ENCODE measurements around the gene CHSY1. TPM values are rescaled to one million over a fixed set of nuclear protein-coding genes. Genes with fewer than 3 reads are reported as not detected.
"Not testable (repeated sequence)": the region's sequence is repeated elsewhere in the genome, so short reads cannot be mapped to it uniquely, and the experiment has no call there.

The CHSY1 gene
- 47.0 TPM for total RNA-seq

- peak; percentile 93 for DNase-seq (ENCODE audit: low spot score)
Measured at GRCh38 chr15:101251830-101252820, at the start of gene CHSY1. TSS of gene CHSY1 (minus strand) at chr15:101252048. CDS start at chr15:101251456, 592 bp downstream.

DNA sequence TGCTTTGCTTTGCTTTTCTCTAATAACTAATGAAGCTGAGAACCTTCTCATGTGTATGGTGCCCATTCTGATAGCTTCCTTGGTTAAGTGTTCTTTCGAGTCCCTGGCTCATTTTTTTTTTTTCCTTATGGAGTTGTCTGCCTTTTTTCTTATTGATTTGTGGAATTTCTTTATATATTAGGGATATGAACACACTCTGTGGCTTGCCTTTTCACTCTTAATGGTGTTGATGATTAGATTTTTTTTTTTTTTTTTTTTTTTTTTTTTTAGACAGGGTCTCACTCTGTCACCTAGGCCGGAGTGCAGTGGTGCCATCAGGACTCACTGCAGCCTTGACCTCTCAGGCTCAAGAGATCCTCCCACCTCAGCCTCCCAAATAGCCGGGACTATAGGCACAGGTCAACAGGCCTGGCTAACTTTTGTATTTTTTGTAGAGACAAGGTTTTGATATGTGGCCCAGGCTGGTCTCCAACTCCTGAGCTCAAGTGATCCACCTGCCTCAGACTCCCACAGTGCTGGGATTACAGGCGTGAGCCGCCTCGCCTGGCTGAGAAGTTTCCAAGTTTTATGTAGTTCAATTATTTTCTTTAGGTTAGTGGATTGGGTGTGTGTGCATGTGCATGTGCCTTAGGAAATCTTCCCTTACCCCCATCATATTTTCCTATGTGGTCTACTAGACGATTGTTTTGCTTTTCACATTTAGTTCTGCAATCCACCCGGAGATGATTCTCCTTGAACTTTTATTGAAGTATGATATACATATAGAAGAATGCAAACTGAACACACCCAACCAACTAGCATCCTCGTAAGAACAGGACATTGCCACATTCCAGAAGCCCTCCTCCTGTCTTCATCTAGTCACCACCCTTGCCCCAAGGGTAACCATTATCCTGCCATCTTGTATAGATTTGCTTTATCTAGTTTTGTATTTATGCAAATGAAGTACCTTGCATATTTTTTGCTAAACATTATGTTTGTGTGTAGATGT lies 44.9 kb upstream of the CHSY1 start:
- DNase-seq (ENCODE audit: low spot score) = no peak

DNA sequence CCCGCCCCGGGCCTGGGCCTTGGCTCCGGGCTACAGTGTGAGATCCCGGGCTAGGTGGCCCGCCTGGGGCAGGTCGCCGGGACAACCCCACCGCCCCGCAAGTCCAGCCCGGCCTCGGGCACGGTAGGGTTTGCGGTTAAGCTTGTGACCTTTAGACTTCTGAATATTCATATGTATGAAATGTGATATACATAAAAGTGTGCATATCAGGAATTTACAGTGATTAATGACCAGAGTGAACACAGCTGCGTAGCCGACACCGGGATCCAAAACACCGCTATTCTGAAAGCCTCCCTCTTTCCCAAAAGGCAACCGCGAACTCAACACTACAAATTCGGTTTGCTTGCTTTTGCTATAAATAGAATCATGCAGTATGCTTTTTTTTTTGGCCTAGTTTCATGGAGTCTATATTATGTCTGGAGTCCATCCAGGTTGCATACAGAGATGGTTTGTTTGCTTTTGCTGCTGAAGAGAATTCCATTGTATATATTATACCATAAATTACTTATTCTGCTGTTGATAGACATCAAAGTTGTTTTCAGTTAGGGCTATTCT lies 43.8 kb upstream of the CHSY1 start:
- DNase-seq (ENCODE audit: low spot score) = no peak

DNA sequence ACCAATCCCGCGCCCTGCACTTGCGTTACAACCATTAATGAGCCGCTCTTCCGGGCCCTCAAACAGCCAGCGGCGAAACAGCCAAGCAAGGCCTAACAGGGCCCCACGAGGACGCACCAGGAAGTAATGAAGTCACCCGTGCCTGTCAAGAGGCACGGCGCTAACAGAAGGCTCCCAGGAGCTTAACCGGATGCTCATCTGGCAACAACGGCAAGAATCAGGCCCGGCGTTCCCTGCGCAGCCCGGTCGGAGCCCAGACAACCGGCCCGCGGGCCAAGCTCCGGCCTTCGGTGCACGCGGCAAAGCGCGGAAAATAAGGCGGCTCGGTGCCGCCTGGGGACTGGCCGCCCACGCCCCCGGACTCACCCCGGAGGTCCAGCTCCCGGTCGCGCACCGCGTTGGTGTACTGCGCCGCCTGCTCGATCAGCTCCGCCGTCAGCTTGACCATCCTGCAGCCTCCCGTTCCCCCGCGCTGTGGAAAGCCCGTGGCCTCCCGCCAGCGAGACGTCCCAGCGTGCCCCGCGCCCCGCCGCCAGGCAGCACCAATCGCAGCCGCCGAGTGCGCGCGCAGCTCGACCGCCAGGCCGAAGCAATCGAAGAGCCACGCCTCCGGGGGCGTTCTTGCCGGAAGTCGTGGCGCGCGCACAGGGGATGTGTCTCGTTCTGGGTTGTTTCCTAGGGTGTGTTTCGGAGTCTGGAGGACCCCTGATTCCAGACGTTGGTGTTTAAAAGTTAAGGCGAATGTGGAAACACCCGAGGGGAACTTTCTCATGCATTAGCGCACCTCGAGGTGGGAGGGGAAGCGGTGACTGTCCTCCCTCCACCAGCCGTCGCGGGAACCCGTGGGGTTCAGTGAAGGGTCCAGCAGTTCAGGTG lies 43.1 kb upstream of the CHSY1 start, which contains the start of gene SNRPA1:
TSS of gene SNRPA1 (minus strand) at position 518 of the 876 bp plus-strand sequence. CDS start at position 448, 70 bp downstream.
- peak; percentile 98 for DNase-seq (ENCODE audit: low spot score)

- DNase-seq (ENCODE audit: low spot score) = no peak
Measured at GRCh38 chr15:101293122-101293521, 41.3 kb upstream of the CHSY1 start.

DNA sequence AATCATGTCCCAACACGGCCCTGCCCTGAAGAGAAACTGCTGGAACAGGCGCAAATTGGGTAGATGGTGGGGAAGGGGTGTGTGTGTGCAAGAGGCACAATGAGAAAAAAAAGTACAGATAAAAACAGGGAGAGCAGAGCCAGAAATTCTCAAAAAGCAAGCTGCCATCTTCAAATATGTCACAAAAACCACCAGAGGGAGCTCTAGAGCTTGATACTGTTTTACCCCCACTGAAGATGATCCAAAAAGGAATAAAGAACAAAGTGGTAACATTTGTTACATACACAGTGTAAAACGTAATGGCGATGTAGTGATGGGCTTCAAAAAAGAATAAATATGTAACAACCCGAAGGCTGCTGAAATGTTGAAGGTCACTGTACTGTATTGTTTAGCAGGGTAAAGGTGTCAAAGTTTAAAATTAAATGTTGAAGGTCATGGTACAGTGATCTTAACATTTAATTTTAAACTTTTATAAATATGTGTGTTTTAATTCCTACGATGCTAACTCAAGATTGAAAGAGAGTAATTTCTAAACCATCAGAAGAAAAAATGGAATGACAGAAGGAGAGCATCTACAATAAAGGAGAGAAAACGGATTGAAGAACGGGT lies 37.2 kb upstream of the CHSY1 start:
- DNase-seq (ENCODE audit: low spot score) = no peak

DNA sequence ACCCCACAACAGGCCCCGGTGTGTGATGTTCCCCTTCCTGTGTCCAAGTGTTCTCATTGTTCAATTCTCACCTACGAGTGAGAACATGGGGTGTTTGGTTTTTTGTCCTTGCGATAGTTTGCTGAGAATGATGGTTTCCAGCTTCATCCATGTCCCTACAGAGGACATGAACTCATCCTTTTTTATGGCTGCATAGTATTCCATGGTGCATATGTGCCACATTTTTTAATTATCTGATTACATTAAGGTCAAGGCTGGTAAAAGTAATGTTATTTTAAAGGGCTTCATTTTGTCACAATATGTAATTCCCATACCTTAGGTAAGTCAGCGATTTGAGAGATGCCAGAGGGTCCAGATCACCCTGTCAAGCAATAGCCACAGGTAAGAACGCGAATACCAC lies 35.5 kb upstream of the CHSY1 start:
- not testable (repeated sequence) for DNase-seq (ENCODE audit: low spot score)

DNA sequence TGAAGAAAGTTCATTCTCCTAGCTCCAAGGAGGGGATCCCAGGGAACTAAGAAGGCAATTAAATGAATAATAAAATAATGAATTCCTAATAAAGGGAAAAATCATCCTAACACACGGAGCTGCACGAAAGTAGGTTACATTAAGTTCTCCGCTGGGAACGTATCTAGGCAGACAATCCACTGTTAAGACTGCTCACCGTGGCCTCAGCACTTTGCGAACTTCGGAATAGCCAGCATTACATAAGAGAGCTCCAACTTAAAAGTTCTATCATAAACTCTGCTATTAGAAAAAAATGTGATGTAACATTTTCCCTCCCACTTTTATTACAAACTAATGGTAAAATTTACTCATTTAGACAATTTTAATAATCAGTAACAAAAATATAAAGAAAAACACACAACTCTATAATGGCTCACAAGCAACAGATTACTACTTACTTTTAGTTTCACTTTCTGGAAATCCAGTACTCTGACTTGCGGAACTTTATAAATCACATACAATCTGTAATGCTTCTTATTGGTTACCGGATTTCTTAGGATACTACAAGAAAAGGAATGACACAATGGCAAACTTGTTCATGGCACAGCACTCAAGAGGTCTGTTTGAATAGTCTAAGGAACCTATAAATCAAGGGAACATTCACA lies 34.7 kb upstream of the CHSY1 start:
- DNase-seq (ENCODE audit: low spot score) = no peak

GRCh38 chr15:101283931-101284330 lies 32.1 kb upstream of the CHSY1 start:
- DNase-seq (ENCODE audit: low spot score) = no peak

- DNase-seq (ENCODE audit: low spot score) = no peak
Measured at GRCh38 chr15:101280007-101280406, 28.2 kb upstream of the CHSY1 start.

DNA sequence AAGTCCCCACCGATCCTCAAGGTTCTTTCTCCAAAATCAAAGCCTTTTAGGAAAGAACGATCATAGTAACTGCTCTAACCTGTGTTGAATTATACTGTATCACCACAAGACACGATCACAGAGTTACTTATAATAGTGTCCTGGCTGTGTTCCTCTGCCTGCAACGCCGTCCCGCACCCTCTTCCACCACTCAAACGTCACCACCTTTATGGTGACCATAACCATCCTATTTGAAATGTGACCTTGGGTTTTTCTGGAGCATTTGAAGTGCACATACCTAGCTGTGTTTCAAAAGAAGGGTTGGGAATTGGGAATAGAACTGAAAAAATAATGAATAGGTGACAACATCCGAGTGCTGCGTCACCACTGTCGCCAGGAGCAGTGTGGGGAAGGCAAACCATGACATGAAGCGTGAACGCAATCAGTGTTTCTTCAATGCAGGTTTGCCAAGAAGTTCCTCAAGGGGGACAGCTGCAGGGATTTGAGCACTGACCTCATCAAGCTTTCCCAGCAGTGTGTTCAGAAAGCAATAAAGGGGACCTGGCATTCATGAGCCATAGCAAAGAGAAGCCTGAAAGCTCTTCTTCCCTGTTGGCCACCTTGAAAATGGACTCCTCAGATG lies 26.2 kb upstream of the CHSY1 start:
- DNase-seq (ENCODE audit: low spot score) = no peak

DNA sequence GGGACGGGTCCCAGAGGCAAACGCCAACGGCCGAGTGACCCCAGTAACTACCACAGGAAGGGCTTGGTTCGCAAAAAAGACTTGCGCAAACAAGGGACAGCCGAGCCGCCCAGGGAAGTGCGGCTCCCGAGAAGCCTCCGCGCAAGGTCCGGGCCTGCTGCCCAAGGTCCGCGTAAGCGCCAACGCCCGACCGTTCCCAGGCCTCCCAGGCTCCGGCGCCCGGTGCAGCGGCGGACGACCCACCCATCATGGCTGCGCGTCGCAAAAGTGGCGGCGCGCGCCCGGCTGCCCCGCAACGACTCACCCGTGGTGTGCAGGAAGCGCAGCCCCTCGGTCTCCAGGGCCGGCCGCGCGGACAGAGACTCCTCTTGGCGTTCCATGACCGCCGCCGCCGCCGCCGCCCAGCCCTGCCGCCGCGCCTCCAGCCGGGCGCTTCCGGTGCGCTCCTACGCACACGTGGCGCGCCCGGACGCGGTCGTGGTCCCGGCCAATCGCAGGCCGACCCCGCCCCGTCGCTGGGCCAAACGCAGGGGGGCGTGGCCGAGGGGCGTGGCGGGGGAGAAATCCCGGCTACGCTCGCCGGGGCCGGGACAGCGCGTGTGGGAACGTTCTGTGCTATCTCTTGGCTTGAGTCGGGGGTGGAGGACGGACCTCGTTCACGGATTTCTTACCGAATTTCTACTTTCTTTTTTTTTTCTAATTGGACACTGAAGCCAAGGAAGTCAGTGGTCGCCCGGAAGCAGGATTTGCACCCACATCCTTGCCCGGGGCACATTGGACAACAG lies 25.4 kb upstream of the CHSY1 start, which contains the start of gene SELENOS:
TSS of gene SELENOS (minus strand) at position 448 of the 785 bp plus-strand sequence. CDS start at position 380, 68 bp downstream.
- peak; percentile 89 for DNase-seq (ENCODE audit: low spot score)

DNA sequence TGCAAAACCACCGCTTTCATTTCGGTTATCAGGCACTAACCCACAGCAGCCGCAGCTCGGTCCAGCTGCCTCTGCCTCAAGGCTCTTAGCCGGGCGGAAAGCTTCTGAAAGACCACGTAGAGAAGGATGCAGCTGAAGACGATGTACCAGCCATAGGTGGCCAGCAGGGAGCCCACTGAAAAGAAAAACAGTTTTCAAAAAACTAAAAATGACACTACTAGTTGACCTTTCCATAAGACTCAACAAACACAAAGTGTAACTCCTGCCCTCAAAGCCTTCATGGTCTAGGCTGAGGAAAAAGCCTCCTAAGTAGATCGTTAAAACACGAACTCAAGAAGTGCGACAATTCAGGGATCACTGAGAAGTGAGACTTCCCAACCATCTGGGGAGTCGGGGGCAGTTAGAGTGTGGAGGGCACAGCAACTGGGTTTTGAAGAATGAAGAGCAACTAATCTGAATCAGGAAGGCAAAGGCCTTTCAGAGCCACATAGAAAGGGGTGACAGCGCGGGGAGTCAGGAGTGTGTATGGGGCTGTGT lies 24.7 kb upstream of the CHSY1 start:
- DNase-seq (ENCODE audit: low spot score) = no peak

DNA sequence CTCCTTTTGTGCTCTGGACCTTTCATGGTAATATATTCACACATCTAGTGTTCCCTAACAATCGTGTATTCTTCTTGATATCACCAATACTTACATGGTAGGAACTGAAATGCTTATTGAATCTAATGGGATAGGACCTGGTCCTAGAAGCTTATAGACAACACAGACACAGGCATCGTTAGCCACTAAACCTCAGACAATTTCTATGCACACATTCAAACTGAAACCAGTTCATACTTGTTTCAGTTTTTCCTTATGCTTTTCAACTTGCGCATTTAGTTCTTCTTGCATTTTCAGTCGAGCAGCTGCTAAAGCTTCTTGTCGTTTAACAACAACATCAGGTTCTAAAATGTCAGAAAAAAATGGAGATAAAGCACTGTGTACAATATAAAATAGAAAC lies 23.2 kb upstream of the CHSY1 start:
- no peak for DNase-seq (ENCODE audit: low spot score)

- no peak for DNase-seq (ENCODE audit: low spot score)
Measured at GRCh38 chr15:101273534-101273933, 21.7 kb upstream of the CHSY1 start.

DNA sequence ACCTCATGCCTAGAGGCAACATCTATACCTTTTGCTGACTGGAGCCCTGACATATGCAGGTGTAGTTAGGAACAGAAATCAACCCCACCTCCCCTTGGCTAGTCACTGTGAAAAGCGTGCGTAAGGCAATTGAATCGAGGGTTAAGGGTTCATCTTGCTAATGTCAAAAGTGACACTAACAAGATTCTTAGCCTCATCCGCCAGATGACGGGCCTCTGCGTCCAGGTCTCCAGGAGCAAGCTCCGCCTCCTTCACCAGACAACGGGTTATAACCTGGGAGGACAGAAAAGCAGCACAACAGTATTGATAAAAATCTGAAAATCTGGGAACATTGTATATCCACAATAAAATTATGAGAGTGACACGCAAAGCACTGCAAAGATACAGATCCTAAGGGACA lies 20.7 kb upstream of the CHSY1 start:
- DNase-seq (ENCODE audit: low spot score) = no peak

DNA sequence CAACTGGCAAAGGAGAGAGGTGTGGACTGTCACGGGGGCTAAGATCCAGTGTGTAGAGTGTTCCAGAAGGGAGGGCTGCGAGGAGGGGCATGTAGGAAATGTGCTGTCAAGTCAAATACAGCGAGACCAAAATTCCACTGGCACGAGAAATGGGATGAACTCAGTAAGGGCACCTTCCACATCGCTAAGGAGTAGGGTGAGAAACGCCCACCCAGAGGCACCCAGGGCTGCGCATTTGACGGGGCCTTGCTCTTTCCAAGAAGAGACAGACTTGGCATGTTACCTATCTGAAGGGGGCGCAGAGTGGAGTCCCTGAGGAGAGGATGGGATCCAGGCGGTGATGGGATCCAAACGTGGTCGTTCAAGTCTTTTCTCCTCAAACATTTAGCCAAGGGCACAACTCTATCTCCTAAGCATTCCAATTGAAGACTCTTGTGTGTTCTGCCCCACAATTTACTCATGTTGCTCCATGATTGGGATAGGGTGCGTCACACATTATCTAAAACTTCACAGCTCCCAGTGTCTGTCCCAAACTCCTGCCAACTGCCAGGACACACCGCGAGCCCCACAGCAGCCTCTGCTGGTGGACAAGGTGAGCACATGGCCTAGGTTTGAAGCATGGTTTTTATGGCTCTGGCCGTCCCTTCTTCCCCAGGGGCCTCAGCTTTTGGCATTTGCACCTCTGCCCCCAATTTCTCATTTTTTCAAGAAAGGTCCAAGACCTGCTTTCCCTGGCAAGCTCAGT lies 17.8 kb upstream of the CHSY1 start:
- no peak for DNase-seq (ENCODE audit: low spot score)

Data from ureter (tissue), 1 donor.